Stromal cell of bone marrow (primary cell): ENCODE measurements around the gene LNX2.

Experiments used
- DNase-seq: peaks from one replicate; pipeline ENCODE4 v3.0.0-alpha.2; 2012; ENCODE audit warnings: low read depth

Gene LNX2

GRCh38 chr13:27504868-27505194 lies 115.5 kb downstream of the LNX2 start:
- DNase-seq, result no peak

GRCh38 chr13:27504128-27504867 lies 116.0 kb downstream of the LNX2 start:
- DNase-seq, result no peak

DNA sequence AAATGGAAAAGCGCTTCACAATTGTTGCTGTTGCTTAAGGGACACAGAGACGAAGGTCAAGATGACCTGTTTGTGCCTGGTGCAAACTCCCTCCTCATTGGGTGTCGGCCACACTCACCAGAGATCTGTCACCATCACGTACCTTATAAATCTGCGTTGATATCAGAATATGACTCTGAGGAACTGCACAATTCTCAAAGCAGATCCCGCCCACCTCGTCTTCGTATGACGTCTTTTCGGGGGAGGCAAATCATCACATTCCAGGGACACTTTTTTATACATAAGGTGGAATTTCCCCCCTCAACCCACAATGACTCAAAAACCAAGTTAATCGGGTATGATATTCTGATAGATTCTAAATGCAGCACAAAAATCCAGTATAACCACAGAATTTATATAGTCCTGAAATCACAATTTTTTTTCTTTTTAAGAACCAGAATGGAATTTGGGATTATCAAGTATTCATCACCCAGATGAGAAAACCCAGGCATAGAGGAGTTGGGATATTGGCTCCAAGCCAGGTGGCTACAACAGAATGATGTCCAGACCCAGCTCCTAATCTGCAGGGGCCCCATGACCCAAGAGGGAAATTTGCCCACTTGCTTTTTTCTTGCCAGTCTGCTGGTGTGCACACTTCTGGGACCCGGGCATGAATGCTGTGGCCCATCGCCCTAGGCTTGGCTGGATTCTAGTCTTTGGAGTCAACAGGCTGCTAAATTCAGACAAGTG lies 119.4 kb downstream of the LNX2 start:
- DNase-seq, result no peak

GRCh38 chr13:27497563-27498230 lies 122.6 kb downstream of the LNX2 start:
- no peak for DNase-seq

DNA sequence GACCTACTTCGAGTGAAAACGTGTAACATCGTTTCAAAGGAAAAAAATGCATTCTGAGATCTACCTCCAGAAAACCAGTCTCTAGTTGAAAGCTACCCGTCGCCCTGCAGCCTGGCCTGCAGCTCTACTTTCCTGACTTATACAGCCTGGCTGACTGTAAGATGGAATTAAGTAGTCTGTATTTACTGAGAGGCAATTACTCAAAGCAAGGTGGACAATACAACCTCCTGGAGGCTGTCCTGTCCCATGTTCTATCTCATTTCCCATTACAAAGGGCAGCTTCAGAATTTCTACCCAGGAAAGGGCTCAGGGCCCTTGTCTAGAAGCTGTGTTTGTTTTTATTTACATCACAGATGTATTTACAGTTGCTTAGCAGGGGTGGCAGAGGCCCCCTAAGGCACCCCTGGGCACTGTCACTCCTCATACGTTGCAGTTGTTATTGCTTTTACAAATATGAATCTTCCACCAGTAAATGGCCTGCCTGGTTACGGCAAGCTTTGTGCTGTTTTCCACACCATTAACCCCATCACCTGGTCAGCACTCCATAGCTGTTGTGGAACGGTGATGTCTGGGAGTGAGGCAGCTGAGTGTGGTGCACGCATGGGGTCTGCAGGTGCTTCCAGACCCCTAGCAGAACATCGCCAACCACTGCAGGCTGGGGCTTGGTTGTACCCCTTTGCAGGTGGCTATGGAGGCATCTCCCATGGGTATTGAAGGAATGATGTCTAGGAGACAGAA lies 123.6 kb downstream of the LNX2 start:
- DNase-seq, result no peak

- no peak for DNase-seq
These were observed 124.3 kb downstream of the LNX2 start for GRCh38 chr13:27496006-27496405.
